Erythroblast (primary cell): ENCODE data around the gene VMO1.

Experiments used
- GATA1 ChIP-seq: IDR thresholded peaks from 2 replicates; pipeline ENCODE4 v1.6.1; 2011; ENCODE audit warnings: low read depth, mild to moderate bottlenecking, control low read depth, low read length, moderate library complexity
- POLR2A ChIP-seq: IDR thresholded peaks from 2 replicates; pipeline ENCODE4 v1.6.1; 2011; ENCODE audit warnings: mild to moderate bottlenecking, low read length

GRCh38 chr17:4806456-4806776, 20.3 kb upstream of the VMO1 start:
- TF ChIP-seq POLR2A (no peak), GATA1 (no peak)
